Measurements from ENCODE around the gene CLEC3B.

GRCh38 chr3:45020534-45020933, 5.6 kb upstream of the CLEC3B start:
- TF ChIP-seq POLR2AphosphoS5 (IDR thresholded peaks at IDR 0.05; ENCODE audit: low read depth, low read length), result no peak
- TF ChIP-seq POLR2A (IDR thresholded peaks at IDR 0.05; ENCODE audit: low read depth, low read length), result no peak
- no peak for TF ChIP-seq TAF1 (IDR thresholded peaks at IDR 0.05; ENCODE audit: low read depth, low read length)
- no peak for TF ChIP-seq PAX5 (IDR thresholded peaks at IDR 0.05; ENCODE audit: insufficient read depth, low read length, severe bottlenecking)
- TF ChIP-seq SPI1 (IDR thresholded peaks at IDR 0.05; ENCODE audit: low read depth, low read length), result no peak

Measured in GM12891 (cell line).